HG02840 (cell line): ENCODE results near the gene TST.

ENCODE experiments used
- ATAC-seq: cut with Tn5 transposase; IDR thresholded peaks from one replicate; pipeline ENCODE4 v1.9.1; 2021; ENCODE audit warnings: mild to moderate bottlenecking, moderate library complexity, moderate number of reproducible peaks; ENCODE audit not compliant: unreplicated experiment, low FRiP score

The TST gene

GRCh38 chr22:37054056-37054395 is 34.8 kb upstream of the TST start:
- ATAC-seq, result no peak

- ATAC-seq, result no peak
Measured at GRCh38 chr22:37053310-37054055, 34.2 kb upstream of the TST start.

GRCh38 chr22:37052386-37053309 is 33.4 kb upstream of the TST start:
- no peak for ATAC-seq

- no peak for ATAC-seq
Measured at GRCh38 chr22:37051391-37052385, 32.4 kb upstream of the TST start, which contains the start of gene KCTD17. Gene KCTD17 (plus strand): TSS chr22:37051742. CDS start chr22:37051761, 19 bp downstream.

GRCh38 chr22:37050913-37051312 is 31.7 kb upstream of the TST start:
- no peak for ATAC-seq

- ATAC-seq, result no peak
Measured at GRCh38 chr22:37049224-37049623, 30.0 kb upstream of the TST start.

- no peak for ATAC-seq
Measured at GRCh38 chr22:37048133-37048532, 28.9 kb upstream of the TST start.

GRCh38 chr22:37047006-37047405 is 27.8 kb upstream of the TST start:
- no peak for ATAC-seq

- ATAC-seq, result no peak
Measured at GRCh38 chr22:37046589-37046988, 27.3 kb upstream of the TST start.

GRCh38 chr22:37045958-37046357 is 26.7 kb upstream of the TST start:
- ATAC-seq, result no peak

GRCh38 chr22:37044634-37045625 is 25.7 kb upstream of the TST start:
- ATAC-seq, result no peak

GRCh38 chr22:37043828-37044538 is 24.7 kb upstream of the TST start:
- ATAC-seq, result no peak

- ATAC-seq, result no peak
Measured at GRCh38 chr22:37043209-37043827, 24.1 kb upstream of the TST start.

GRCh38 chr22:37039466-37039865 is 20.2 kb upstream of the TST start:
- no peak for ATAC-seq

GRCh38 chr22:37037669-37038068 is 18.4 kb upstream of the TST start:
- no peak for ATAC-seq

- ATAC-seq, result no peak
Measured at GRCh38 chr22:37036655-37037377, 17.6 kb upstream of the TST start.

GRCh38 chr22:37033605-37034430 is 14.6 kb upstream of the TST start:
- no peak for ATAC-seq
